Measurements from ENCODE around the gene INPP5A.

DNA sequence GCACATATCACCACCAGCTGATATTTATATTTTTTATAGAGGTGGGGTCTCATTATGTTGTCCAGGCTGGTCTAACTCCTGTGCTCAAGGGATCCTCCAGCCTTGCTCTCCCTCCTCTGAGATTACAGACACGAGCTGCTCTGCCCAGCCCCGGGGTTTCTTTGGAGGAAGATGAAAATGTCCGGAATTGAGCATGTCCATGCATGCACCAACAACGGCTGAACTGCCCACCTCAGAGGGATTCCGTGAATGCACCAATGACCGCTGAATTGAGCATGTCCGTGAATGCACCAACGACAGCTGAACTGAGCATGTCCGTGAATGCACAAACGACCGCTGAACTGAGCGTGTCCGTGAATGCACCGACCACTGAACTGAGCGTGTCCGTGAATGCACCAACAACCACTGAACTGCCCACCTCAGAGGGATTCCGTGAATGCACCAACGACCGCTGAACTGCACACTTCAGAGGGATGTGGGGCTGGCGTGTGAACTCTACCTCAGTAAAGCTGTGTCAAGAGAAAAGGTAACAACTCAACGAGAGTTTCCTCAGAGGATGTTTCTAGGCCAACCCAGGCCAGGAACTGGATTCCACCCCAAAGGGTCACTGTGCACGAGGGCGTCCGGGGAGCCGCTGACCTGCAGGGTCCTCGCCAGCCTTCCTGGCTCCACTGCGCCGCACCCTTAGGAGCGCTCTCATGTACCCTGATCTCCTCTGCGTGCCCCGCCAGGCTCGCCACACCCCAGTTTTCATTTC lies 34.9 kb upstream of the INPP5A start:
- TF ChIP-seq, protein P1, sequence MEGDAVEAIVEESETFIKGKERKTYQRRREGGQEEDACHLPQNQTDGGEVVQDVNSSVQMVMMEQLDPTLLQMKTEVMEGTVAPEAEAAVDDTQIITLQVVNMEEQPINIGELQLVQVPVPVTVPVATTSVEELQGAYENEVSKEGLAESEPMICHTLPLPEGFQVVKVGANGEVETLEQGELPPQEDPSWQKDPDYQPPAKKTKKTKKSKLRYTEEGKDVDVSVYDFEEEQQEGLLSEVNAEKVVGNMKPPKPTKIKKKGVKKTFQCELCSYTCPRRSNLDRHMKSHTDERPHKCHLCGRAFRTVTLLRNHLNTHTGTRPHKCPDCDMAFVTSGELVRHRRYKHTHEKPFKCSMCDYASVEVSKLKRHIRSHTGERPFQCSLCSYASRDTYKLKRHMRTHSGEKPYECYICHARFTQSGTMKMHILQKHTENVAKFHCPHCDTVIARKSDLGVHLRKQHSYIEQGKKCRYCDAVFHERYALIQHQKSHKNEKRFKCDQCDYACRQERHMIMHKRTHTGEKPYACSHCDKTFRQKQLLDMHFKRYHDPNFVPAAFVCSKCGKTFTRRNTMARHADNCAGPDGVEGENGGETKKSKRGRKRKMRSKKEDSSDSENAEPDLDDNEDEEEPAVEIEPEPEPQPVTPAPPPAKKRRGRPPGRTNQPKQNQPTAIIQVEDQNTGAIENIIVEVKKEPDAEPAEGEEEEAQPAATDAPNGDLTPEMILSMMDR (IDR thresholded peaks at IDR 0.05): no peak
- no peak for TF ChIP-seq POLR2A (IDR thresholded peaks at IDR 0.05)

Data from upper lobe of left lung (tissue), 4 donors.